Measurements from ENCODE around the gene FYN. TPM values are rescaled to one million over a fixed set of nuclear protein-coding genes. Genes with fewer than 3 reads are reported as not detected.
"Not testable (repeated sequence)": the region's sequence is repeated elsewhere in the genome, so short reads cannot be mapped to it uniquely, and the experiment has no call there.

FYN gene
- total RNA-seq, 1 donor from 2014 or later: 319 TPM

GRCh38 chr6:111837641-111838500 lies 35.4 kb downstream of the FYN start:
- no peak for DNase-seq (ENCODE audit: low spot score in 2 of 2)
- FAIRE-seq: no peak

GRCh38 chr6:111837007-111837406 lies 36.2 kb downstream of the FYN start:
- no peak for DNase-seq (ENCODE audit: low spot score in 2 of 2)
- no peak for FAIRE-seq

- no peak for FAIRE-seq
- no peak for DNase-seq (ENCODE audit: low spot score in 2 of 2)
These were observed 37.4 kb downstream of the FYN start for GRCh38 chr6:111835807-111836206.

- FAIRE-seq; DNase-seq (ENCODE audit: low spot score in 2 of 2): not testable (repeated sequence)
These were observed 37.9 kb downstream of the FYN start for GRCh38 chr6:111835398-111835797.

GRCh38 chr6:111834356-111834755 lies 38.9 kb downstream of the FYN start:
- FAIRE-seq (no peak), DNase-seq (ENCODE audit: low spot score in 2 of 2) (no peak)

- FAIRE-seq (no peak), DNase-seq (ENCODE audit: low spot score in 2 of 2) (no peak)
These were observed 40.3 kb downstream of the FYN start for GRCh38 chr6:111832833-111833418.

GRCh38 chr6:111831408-111831807 lies 41.8 kb downstream of the FYN start:
- DNase-seq (ENCODE audit: low spot score in 2 of 2): no peak
- no peak for FAIRE-seq

GRCh38 chr6:111829998-111830397 lies 43.3 kb downstream of the FYN start:
- no peak for FAIRE-seq
- DNase-seq (ENCODE audit: low spot score in 2 of 2): no peak

GRCh38 chr6:111829581-111829980 lies 43.7 kb downstream of the FYN start:
- DNase-seq (ENCODE audit: low spot score in 2 of 2) (no peak), FAIRE-seq (no peak)

- no peak for FAIRE-seq
- no peak for DNase-seq (ENCODE audit: low spot score in 2 of 2)
These were observed 44.4 kb downstream of the FYN start for GRCh38 chr6:111828809-111829208.

- DNase-seq (ENCODE audit: low spot score in 2 of 2) (no peak), FAIRE-seq (no peak)
These were observed 47.7 kb downstream of the FYN start for GRCh38 chr6:111825439-111826086.

- FAIRE-seq (no peak), DNase-seq (ENCODE audit: low spot score in 2 of 2) (no peak)
These were observed 48.5 kb downstream of the FYN start for GRCh38 chr6:111824608-111825337.

- no peak for DNase-seq (ENCODE audit: low spot score in 2 of 2)
- no peak for FAIRE-seq
These were observed 49.2 kb downstream of the FYN start for GRCh38 chr6:111823831-111824607.

GRCh38 chr6:111823012-111823411 lies 50.2 kb downstream of the FYN start:
- FAIRE-seq: no peak
- no peak for DNase-seq (ENCODE audit: low spot score in 2 of 2)

GRCh38 chr6:111819458-111819857 lies 53.8 kb downstream of the FYN start:
- no peak for DNase-seq (ENCODE audit: low spot score in 2 of 2)

GRCh38 chr6:111818539-111819226 lies 54.6 kb downstream of the FYN start:
- no peak for DNase-seq (ENCODE audit: low spot score in 2 of 2)
- FAIRE-seq: no peak

More at GRCh38 chr6:111819458-111819857, 53.8 kb downstream of the FYN start:
- no peak for FAIRE-seq

- FAIRE-seq (no peak), DNase-seq (ENCODE audit: low spot score in 2 of 2) (no peak)
These were observed 55.7 kb downstream of the FYN start for GRCh38 chr6:111817451-111818120.

- FAIRE-seq (no peak), DNase-seq (ENCODE audit: low spot score in 2 of 2) (no peak)
These were observed 59.5 kb downstream of the FYN start for GRCh38 chr6:111813677-111814310.
